ENCODE data around the gene BNIP5.

Gene BNIP5

GRCh38 chr6:36313649-36313936, 23.1 kb downstream of the BNIP5 start:
- no peak for DNase-seq (ENCODE audit: low spot score)
- TF ChIP-seq, protein P1, sequence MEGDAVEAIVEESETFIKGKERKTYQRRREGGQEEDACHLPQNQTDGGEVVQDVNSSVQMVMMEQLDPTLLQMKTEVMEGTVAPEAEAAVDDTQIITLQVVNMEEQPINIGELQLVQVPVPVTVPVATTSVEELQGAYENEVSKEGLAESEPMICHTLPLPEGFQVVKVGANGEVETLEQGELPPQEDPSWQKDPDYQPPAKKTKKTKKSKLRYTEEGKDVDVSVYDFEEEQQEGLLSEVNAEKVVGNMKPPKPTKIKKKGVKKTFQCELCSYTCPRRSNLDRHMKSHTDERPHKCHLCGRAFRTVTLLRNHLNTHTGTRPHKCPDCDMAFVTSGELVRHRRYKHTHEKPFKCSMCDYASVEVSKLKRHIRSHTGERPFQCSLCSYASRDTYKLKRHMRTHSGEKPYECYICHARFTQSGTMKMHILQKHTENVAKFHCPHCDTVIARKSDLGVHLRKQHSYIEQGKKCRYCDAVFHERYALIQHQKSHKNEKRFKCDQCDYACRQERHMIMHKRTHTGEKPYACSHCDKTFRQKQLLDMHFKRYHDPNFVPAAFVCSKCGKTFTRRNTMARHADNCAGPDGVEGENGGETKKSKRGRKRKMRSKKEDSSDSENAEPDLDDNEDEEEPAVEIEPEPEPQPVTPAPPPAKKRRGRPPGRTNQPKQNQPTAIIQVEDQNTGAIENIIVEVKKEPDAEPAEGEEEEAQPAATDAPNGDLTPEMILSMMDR (IDR thresholded peaks at IDR 0.05; ENCODE audit: extremely low read depth, insufficient read depth, missing control alignments), result no peak
- in situ Hi-C loops (cut with MboI; ENCODE audit: low pct_unique_long_range_greater_than_20kb, low sequenced_read_pairs, unreplicated experiment), result no loop called here

- DNase-seq (ENCODE audit: low spot score), result no peak
Observed at GRCh38 chr6:36312854-36313648, 23.6 kb downstream of the BNIP5 start.

GRCh38 chr6:36309900-36310299, 26.8 kb downstream of the BNIP5 start:
- in situ Hi-C loops (cut with MboI; ENCODE audit: low pct_unique_long_range_greater_than_20kb, low sequenced_read_pairs, unreplicated experiment), result no loop called here
- no peak for DNase-seq (ENCODE audit: low spot score)
- TF ChIP-seq, protein P1 (IDR thresholded peaks at IDR 0.05; ENCODE audit: extremely low read depth, insufficient read depth, missing control alignments), result no peak

More at GRCh38 chr6:36312854-36313648, 23.6 kb downstream of the BNIP5 start:
- TF ChIP-seq, protein P1 (IDR thresholded peaks at IDR 0.05; ENCODE audit: extremely low read depth, insufficient read depth, missing control alignments), result no peak
- in situ Hi-C loops (cut with MboI; ENCODE audit: low pct_unique_long_range_greater_than_20kb, low sequenced_read_pairs, unreplicated experiment), result no loop called here

DNA sequence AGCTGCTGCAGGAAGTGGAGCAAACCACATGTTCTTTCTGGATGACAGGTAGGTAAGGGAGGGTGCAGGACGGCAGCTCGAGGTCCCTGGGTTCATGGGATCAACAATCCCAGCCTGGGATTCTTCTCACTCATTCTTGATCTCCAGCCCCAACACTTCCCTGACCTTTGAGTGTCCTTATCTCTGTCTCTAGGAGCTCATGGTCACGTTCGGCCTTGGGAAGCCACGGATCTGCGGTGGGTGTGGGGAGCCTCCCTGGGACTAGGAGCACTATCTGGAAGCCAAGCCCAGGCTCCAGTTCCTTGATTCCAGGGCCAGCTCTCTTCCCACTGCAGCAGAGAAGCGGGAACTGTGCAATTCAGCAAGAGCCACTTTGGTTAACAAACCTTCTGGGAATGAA, 27.5 kb downstream of the BNIP5 start:
- TF ChIP-seq, protein P1 (IDR thresholded peaks at IDR 0.05; ENCODE audit: extremely low read depth, insufficient read depth, missing control alignments), result no peak
- no peak for DNase-seq (ENCODE audit: low spot score)
- in situ Hi-C loops (cut with MboI; ENCODE audit: low pct_unique_long_range_greater_than_20kb, low sequenced_read_pairs, unreplicated experiment), result no loop called here

- no peak for DNase-seq (ENCODE audit: low spot score)
- in situ Hi-C loops (cut with MboI; ENCODE audit: low pct_unique_long_range_greater_than_20kb, low sequenced_read_pairs, unreplicated experiment), result no loop called here
- TF ChIP-seq, protein P1 (IDR thresholded peaks at IDR 0.05; ENCODE audit: extremely low read depth, insufficient read depth, missing control alignments), result no peak
Observed at GRCh38 chr6:36308514-36308913, 28.2 kb downstream of the BNIP5 start.

GRCh38 chr6:36306375-36306774, 30.3 kb downstream of the BNIP5 start:
- no peak for DNase-seq (ENCODE audit: low spot score)
- in situ Hi-C loops (cut with MboI; ENCODE audit: low pct_unique_long_range_greater_than_20kb, low sequenced_read_pairs, unreplicated experiment), result no loop called here

More at GRCh38 chr6:36306375-36306774, 30.3 kb downstream of the BNIP5 start:
- TF ChIP-seq, protein P1 (IDR thresholded peaks at IDR 0.05; ENCODE audit: extremely low read depth, insufficient read depth, missing control alignments), result no peak
